Common myeloid progenitor, CD34-positive (primary cell): ENCODE measurements around the gene FKBP10.
"Not testable (repeated sequence)": the region's sequence is repeated elsewhere in the genome, so short reads cannot be mapped to it uniquely, and the experiment has no call there.

Experiments
- CTCF ChIA-PET: fragments of 350-600 bp; sonication (Branson Sonifier 250); formaldehyde crosslinking; loops from one replicate; lab custom pipeline; 2021; ENCODE audit warnings: antibody characterized with exemption; lab: Charles Lee
- POLR2A ChIA-PET: fragments of 350-600 bp; sonication (Branson Sonifier 250); formaldehyde crosslinking; loops from one replicate; lab custom pipeline; 2021; ENCODE audit warnings: antibody characterized with exemption; lab: Charles Lee
- DNase-seq, 3 donors: peaks; one replicate each; pipeline versions ENCODE4 v3.0.0 to v3.0.0-alpha.2; 2013
- H3K27ac ChIP-seq, 2 experiments: 1 replicate in 1 of 2; 2 replicates in 1 of 2; pipeline ENCODE4 v1.7.0; 2013; ENCODE audit warnings: inconsistent platforms in 2 of 2, low read length in 2 of 2, mild to moderate bottlenecking in 2 of 2, low read depth in 1 of 2, moderate library complexity in 1 of 2; ENCODE audit not compliant: severe bottlenecking in 2 of 2, insufficient read depth in 1 of 2, poor library complexity in 1 of 2
- H3K27me3 ChIP-seq, 5 experiments: replicated peaks in 2 of 5; 1 replicate in 3 of 5; 2 replicates in 2 of 5; pipeline versions ENCODE4 v1.6.1 to v1.7.0; 2013; ENCODE audit warnings: low read length in 4 of 5, mild to moderate bottlenecking in 2 of 5, moderate library complexity in 2 of 5, inconsistent platforms in 1 of 5; ENCODE audit not compliant: insufficient read depth in 5 of 5, control insufficient read depth in 4 of 5
- H3K36me3 ChIP-seq, 4 experiments: 1 replicate in 2 of 4; 2 replicates in 2 of 4; pipeline versions ENCODE4 v1.6.1 to v1.7.0; 2013; ENCODE audit warnings: low read length in 3 of 4, control low read depth in 1 of 4, mild to moderate bottlenecking in 1 of 4; ENCODE audit not compliant: control insufficient read depth in 4 of 4, insufficient read depth in 4 of 4
- H3K4me1 ChIP-seq, 4 experiments: 1 replicate in 3 of 4; 2 replicates in 1 of 4; pipeline versions ENCODE4 v1.6.1 to v1.7.1; 2013; ENCODE audit warnings: low read length in 3 of 4, mild to moderate bottlenecking in 3 of 4, control low read depth in 1 of 4, inconsistent platforms in 1 of 4, moderate library complexity in 1 of 4; ENCODE audit not compliant: control insufficient read depth in 4 of 4, insufficient read depth in 4 of 4; ENCODE audit errors: control extremely low read depth in 1 of 4
- H3K4me3 ChIP-seq, 7 experiments: 1 replicate in 4 of 7; 2 replicates in 3 of 7; pipeline versions ENCODE4 v1.5.1 to v1.7.0; 2013; ENCODE audit warnings: mild to moderate bottlenecking in 7 of 7, low read length in 6 of 7, moderate library complexity in 6 of 7, inconsistent platforms in 2 of 7, low read depth in 2 of 7, control low read depth in 1 of 7; ENCODE audit not compliant: insufficient read depth in 4 of 7, control insufficient read depth in 1 of 7; ENCODE audit errors: extremely low read depth in 1 of 7
- H3K9me3 ChIP-seq, 5 experiments: 1 replicate in 4 of 5; 2 replicates in 1 of 5; pipeline versions ENCODE4 v1.6.1 to v1.7.1; 2013; ENCODE audit warnings: low read length in 4 of 5, mild to moderate bottlenecking in 2 of 5, inconsistent platforms in 1 of 5, low read depth in 1 of 5, moderate library complexity in 1 of 5; ENCODE audit not compliant: control insufficient read depth in 4 of 5, insufficient read depth in 2 of 5; ENCODE audit errors: control extremely low read depth in 1 of 5
- WGBS: methylation state at CpG from one replicate; pipeline ENCODE4 v1.1.5; 2013; ENCODE audit not compliant: insufficient coverage; 5-methylcytosine and 5-hydroxymethylcytosine counted together

FKBP10 gene

GRCh38 chr17:41835214-41835799 is 22.5 kb downstream of the FKBP10 start:
- Histone ChIP-seq H3K4me1 (peaks cover 0 to 15% (median 10%) of the 10 kb centered on the region in 4 experiments), H3K4me3 (peak overlapping the region; percentile 63 to 85 (median 79)), H3K36me3 (peaks cover 2 to 17% (median 13%) of the 10 kb centered on the region in 4 experiments), H3K27me3 (no peaks in the 10 kb centered on the region), H3K27ac (no peak overlapping the region), H3K9me3 (no peaks in the 10 kb centered on the region)
- DNase-seq = peak in 2 of 3 donors; percentile 13 to 14
- POLR2A ChIA-PET = no interaction called here
- 16% methylated on average over 8 of the region's 13 CpGs for WGBS
- CTCF ChIA-PET = interaction anchor here (0.6 kb wide), 1 partner anchor 46 kb away, joined by 3 read pairs; no protein-coding TSS in a partner anchor

DNA sequence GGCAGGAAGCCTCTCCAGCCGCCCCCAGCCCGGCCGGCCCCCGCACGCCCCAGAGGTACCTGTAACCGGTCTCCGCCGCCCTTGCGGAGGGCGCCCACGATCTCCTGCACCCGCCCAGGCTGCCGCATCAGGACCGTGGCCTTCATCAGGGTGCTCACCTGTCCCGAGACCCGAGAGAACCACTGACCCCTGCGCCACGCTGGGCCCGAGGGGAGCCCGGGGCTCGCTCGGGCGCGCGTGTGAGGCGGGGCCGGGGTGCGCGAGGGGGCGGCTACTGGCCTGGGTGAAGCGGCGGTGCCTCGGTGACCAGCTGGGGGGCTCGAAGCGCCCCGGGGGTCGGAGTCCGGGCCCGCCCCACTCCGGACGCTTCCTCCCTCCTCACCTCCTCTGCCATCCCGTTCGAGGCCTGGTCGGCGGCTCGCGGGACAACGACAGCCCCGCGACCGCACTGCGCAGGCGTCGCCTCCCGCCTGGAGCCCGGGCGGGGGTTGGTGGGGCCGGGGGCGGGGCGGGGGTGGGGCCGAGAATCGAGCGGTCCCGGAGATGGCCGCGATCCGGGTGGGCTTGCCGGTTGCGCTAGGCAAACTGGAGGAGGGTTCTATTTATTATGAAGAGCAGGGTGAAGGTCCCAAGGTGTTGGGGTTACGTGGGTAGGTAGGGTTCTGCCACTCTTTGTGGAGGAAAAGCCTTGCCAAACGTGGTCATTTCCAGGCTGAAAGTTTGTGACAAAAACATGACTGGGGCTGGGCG is 23.2 kb downstream of the FKBP10 start, which contains the start of gene NT5C3B:
NT5C3B (minus strand) TSS at position 433 of the 750 bp plus-strand sequence; CDS start at position 394, 39 bp downstream.
- under 1% methylated on average over 34 of the region's 72 CpGs for WGBS
- peak; percentile 26 to 54 (median 49) for DNase-seq
- H3K9me3 ChIP-seq = no peaks in the 10 kb centered on the region
- peaks cover 2 to 11% (median 8%) of the 10 kb centered on the region in 4 experiments for H3K36me3 ChIP-seq
- H3K4me3 ChIP-seq = peak within 1 kb of the TSS; percentile 71 to 85 (median 79)
- ChIA-PET POLR2A (no interaction called here), CTCF (no interaction called here)
- no peak within 1 kb of the TSS for H3K27ac ChIP-seq
- no peaks in the 10 kb centered on the region for H3K27me3 ChIP-seq
- H3K4me1 ChIP-seq = peaks cover 0 to 15% (median 10%) of the 10 kb centered on the region in 4 experiments

DNA sequence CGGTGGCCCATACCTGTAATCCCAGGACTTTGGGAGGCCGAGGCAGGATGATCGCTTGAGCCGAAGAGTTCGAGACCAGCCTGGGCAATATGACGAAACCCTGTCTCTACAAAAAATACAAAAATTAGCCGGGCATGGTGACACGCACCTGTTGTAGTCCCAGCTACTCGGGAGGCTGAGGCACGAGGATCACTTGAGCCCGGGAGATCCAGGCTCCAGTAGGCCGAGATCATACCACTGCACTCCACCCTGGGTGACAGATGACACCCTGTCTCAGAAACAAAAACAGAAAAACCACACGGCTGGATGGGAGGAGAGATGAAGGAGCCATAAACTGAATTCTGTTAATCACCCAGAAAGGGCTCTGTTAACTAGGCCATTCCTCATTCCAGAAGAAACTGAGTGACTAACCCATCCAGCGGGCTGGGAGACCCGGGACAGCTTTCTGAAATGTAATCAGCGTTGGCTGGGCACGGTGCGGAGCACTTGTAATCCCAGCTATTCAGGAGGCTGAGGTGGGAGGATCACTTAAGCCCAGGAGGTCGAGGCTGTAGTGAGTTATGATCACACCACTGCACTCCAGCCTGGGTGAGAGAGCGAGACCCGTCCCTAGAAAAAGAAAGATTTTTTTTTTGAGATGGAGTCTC is 23.9 kb downstream of the FKBP10 start:
- peak overlapping the region; percentile 42 to 85 (median 74) for H3K4me3 ChIP-seq
- H3K4me1 ChIP-seq = peaks cover 0 to 15% (median 10%) of the 10 kb centered on the region in 4 experiments
- H3K36me3 ChIP-seq = peaks cover under 1 to 5% (median 3%) of the 10 kb centered on the region in 4 experiments
- no peak for DNase-seq
- H3K9me3 ChIP-seq = no peaks in the 10 kb centered on the region
- H3K27me3 ChIP-seq = no peaks in the 10 kb centered on the region
- WGBS = 51% methylated on average over 17 of the region's 21 CpGs
- H3K27ac ChIP-seq = no peak overlapping the region
- CTCF ChIA-PET = no interaction called here
- POLR2A ChIA-PET = no interaction called here

DNA sequence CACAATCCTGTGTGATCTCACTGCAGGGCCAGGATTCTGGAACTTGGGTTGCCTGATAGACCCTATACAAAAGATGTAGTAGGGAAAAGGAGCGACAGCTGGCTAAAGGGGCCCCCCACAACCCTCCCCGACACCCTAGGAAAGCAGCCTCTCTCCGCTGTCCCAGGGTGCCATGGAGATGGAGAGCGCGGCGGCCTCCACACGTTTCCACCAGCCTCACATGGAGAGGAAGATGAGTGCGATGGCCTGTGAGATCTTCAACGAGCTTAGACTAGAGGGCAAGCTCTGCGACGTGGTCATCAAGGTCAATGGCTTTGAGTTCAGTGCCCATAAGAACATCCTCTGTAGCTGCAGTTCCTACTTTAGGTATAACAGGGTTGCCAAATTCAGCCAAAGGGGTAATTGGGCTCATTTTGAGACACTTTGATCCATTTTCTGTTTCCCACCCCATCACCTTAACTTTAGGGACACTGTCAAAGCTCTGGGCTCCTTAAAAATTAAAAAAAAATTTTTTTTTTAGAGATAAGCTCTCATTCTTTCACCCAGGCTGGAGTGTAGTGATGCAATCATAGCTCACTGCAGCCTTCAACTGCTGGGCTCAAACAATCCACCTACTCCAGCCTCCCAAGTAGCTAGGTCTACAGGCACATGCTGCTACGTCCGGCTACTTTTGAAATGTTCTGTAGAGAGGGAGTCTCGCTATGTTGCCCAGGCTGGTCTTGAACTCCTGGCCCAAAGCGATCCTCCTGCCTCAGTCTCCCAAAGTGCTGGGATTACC is 25.1 kb downstream of the FKBP10 start, which contains the start of gene KLHL10:
KLHL10 (plus strand) TSS at position 65 of the 778 bp plus-strand sequence; CDS start at position 173, 108 bp downstream.
- no peak within 1 kb of the TSS for H3K27ac ChIP-seq
- CTCF ChIA-PET = interaction anchor here (1.3 to 1.7 kb wide), 3 partner anchors 9 to 41 kb away, joined by 3 to 4 read pairs (median 3); no protein-coding TSS in a partner anchor
- DNase-seq = no peak
- WGBS = 98% methylated on average over 15 of the region's 15 CpGs
- peak within 1 kb of the TSS in 5 of 7 experiments; percentile 42 to 85 (median 79) for H3K4me3 ChIP-seq
- no peaks in the 10 kb centered on the region for H3K27me3 ChIP-seq
- no peaks in the 10 kb centered on the region for H3K36me3 ChIP-seq
- peaks cover 0 to 15% (median 10%) of the 10 kb centered on the region in 4 experiments for H3K4me1 ChIP-seq
- H3K9me3 ChIP-seq = no peaks in the 10 kb centered on the region
- POLR2A ChIA-PET = no interaction called here

DNA sequence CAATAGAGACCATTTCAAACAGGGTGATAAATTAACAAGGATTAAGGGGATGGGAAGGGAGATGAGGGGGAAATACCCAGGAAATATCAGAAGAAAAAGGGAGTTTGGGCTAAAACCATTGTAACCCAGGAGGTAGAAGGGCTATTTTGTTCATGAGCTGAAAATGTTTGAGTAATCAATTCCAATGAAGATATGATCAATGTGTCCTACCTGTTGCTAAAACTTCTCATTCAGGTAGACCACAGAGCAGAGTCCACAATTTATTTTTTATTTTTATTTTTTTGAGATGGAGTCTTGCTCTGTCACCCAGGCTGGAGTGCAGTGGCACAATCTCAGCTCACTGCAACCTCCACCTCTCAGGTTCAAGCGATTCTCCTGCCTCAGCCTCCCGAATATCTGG is 26.6 kb downstream of the FKBP10 start:
- H3K4me1 ChIP-seq = peaks cover 0 to 15% (median 10%) of the 10 kb centered on the region in 4 experiments
- H3K36me3 ChIP-seq, DNase-seq, H3K9me3 ChIP-seq, H3K27me3 ChIP-seq, H3K27ac ChIP-seq, POLR2A ChIA-PET, H3K4me3 ChIP-seq: not testable (repeated sequence)
- WGBS = no CpG with 5 or more reads among the region's 2 CpGs
- CTCF ChIA-PET = interaction anchor here (1.3 to 1.5 kb wide), 2 partner anchors 10 to 40 kb away, joined by 3 read pairs; no protein-coding TSS in a partner anchor

- CTCF ChIA-PET = interaction anchor here (1.5 kb wide), 1 partner anchor 38 kb away, joined by 3 read pairs; no protein-coding TSS in a partner anchor
- not testable (repeated sequence) for H3K27me3 ChIP-seq
Measured at GRCh38 chr17:41840781-41841180, 28.0 kb downstream of the FKBP10 start.

More at GRCh38 chr17:41840781-41841180, 28.0 kb downstream of the FKBP10 start:
- POLR2A ChIA-PET, DNase-seq, H3K4me1 ChIP-seq, H3K4me3 ChIP-seq, H3K27ac ChIP-seq, H3K36me3 ChIP-seq, H3K9me3 ChIP-seq: not testable (repeated sequence)
- 88% methylated on average over 6 of the region's 6 CpGs for WGBS
